Vagina (tissue), 2 donors: ENCODE measurements around the gene BLVRB.

Experiments used
- CTCF ChIP-seq, 3 experiments: fragments of 450-650 bp in 2 of 3; fragments of 200-600 bp in 1 of 3; sonication (generic) in 1 of 3; IDR thresholded peaks; one replicate each; pipeline ENCODE4 v1.5.1; 2017 to 2019; ENCODE audit warnings: antibody characterized with exemption in 3 of 3, mild to moderate bottlenecking in 2 of 3, moderate library complexity in 2 of 3
- POLR2A ChIP-seq, 2 donors: fragments of 450-650 bp; IDR thresholded peaks; one replicate each; pipeline ENCODE4 v1.6.1; 2017; ENCODE audit warnings: antibody characterized with exemption in 2 of 2, mild to moderate bottlenecking in 2 of 2, moderate library complexity in 2 of 2
- POLR2AphosphoS5 ChIP-seq, 2 donors: sonication (generic); formaldehyde crosslinking; IDR thresholded peaks; one replicate each; pipeline ENCODE4 v1.9.0; 2017; ENCODE audit warnings: antibody characterized with exemption in 2 of 2, mild to moderate bottlenecking in 2 of 2, low read depth in 1 of 2; ENCODE audit not compliant: insufficient read depth in 1 of 2

GRCh38 chr19:40400559-40400958 is 65.0 kb downstream of the BLVRB start:
- TF ChIP-seq POLR2AphosphoS5 (IDR thresholded peaks at IDR 0.05; ENCODE audit: insufficient read depth in 1 of 2, low read depth in 1 of 2) (no peak), CTCF (IDR thresholded peaks at IDR 0.05) (no peak), POLR2A (IDR thresholded peaks at IDR 0.05) (no peak)
